H9 (cell line): Measurements from ENCODE around the gene CDH4. TPM values are rescaled to one million over a fixed set of nuclear protein-coding genes. Genes with fewer than 3 reads are reported as not detected.
A peak's percentile ranks its signal among the peaks of the same experiment; 100 is the strongest.

Experiments used
- DNase-seq: peaks from one replicate; pipeline ENCODE4 v3.0.0-alpha.2; 2017
- H2AFZ ChIP-seq: one replicate; pipeline ENCODE4 v1.6.1; 2013; ENCODE audit warnings: mild to moderate bottlenecking, low read length, control low read depth, moderate library complexity
- H2AK5ac ChIP-seq: 2 replicates; pipeline ENCODE4 v1.6.1; 2013; ENCODE audit warnings: low read length, control low read depth, mixed read lengths; ENCODE audit not compliant: insufficient read length
- H2BK120ac ChIP-seq: one replicate; pipeline ENCODE4 v1.6.1; 2013; ENCODE audit warnings: low read depth, mild to moderate bottlenecking, low read length, control low read depth, inconsistent platforms; ENCODE audit not compliant: poor library complexity, severe bottlenecking
- H2BK12ac ChIP-seq: 2 replicates; pipeline ENCODE4 v1.6.1; 2013; ENCODE audit warnings: low read length, control low read depth, mixed read lengths, low read depth; ENCODE audit not compliant: insufficient read length
- H2BK15ac ChIP-seq: 2 replicates; pipeline ENCODE4 v1.6.1; 2013; ENCODE audit warnings: low read depth, low read length, control low read depth
- H2BK20ac ChIP-seq: one replicate; pipeline ENCODE4 v1.6.1; 2013; ENCODE audit warnings: low read depth, mild to moderate bottlenecking, low read length, control low read depth, inconsistent platforms; ENCODE audit not compliant: poor library complexity, severe bottlenecking
- H2BK5ac ChIP-seq: 2 replicates; pipeline ENCODE4 v1.6.1; 2013; ENCODE audit warnings: low read length, control low read depth, mixed read lengths; ENCODE audit not compliant: insufficient read length
- H3K14ac ChIP-seq: 2 replicates; pipeline ENCODE4 v1.6.1; 2013; ENCODE audit warnings: low read length, control low read depth; ENCODE audit not compliant: insufficient read depth
- H3K18ac ChIP-seq: 2 replicates; pipeline ENCODE4 v1.6.1; 2013; ENCODE audit warnings: low read depth, mild to moderate bottlenecking, mixed read lengths, low read length, control low read depth; ENCODE audit not compliant: insufficient read length
- H3K23ac ChIP-seq: 2 replicates; pipeline ENCODE4 v1.6.1; 2013; ENCODE audit warnings: low read length, control low read depth, mixed read lengths, low read depth; ENCODE audit not compliant: insufficient read length
- H3K23me2 ChIP-seq: 2 replicates; pipeline ENCODE4 v1.6.1; 2013; ENCODE audit warnings: low read depth, mild to moderate bottlenecking, mixed read lengths, low read length, control low read depth; ENCODE audit not compliant: insufficient read length, poor library complexity, severe bottlenecking
- H3K27ac ChIP-seq: 2 replicates; pipeline ENCODE4 v1.5.1; 2013; ENCODE audit warnings: low read length, control low read depth, mixed read lengths, low read depth; ENCODE audit not compliant: insufficient read length
- H3K27me3 ChIP-seq: 2 replicates; pipeline ENCODE4 v1.6.1; 2013; ENCODE audit warnings: low read length, control low read depth, inconsistent platforms; ENCODE audit not compliant: insufficient read depth
- H3K4ac ChIP-seq: 2 replicates; pipeline ENCODE4 v1.6.1; 2013; ENCODE audit warnings: low read depth, mild to moderate bottlenecking, control low read depth, inconsistent platforms, low read length, moderate library complexity
- H3K4me1 ChIP-seq: 2 replicates; pipeline ENCODE4 v1.6.1; 2013; ENCODE audit warnings: low read length, control low read depth, inconsistent platforms; ENCODE audit not compliant: insufficient read depth
- H3K4me2 ChIP-seq: 2 replicates; pipeline ENCODE4 v1.6.1; 2013; ENCODE audit warnings: low read length, control low read depth, mixed read lengths; ENCODE audit not compliant: insufficient read length, insufficient read depth
- H3K56ac ChIP-seq: 2 replicates; pipeline ENCODE4 v1.6.1; 2013; ENCODE audit warnings: low read depth, mild to moderate bottlenecking, mixed read lengths, low read length, control low read depth; ENCODE audit not compliant: insufficient read length
- H3K79me1 ChIP-seq: 2 replicates; pipeline ENCODE4 v1.6.1; 2013; ENCODE audit warnings: low read depth, mild to moderate bottlenecking, moderate library complexity, low read length, control low read depth, inconsistent platforms; ENCODE audit not compliant: insufficient read depth, poor library complexity, severe bottlenecking
- H3K79me2 ChIP-seq: 2 replicates; pipeline ENCODE4 v1.6.1; 2013; ENCODE audit warnings: low read length, control low read depth, inconsistent platforms; ENCODE audit not compliant: insufficient read depth
- H3K9ac ChIP-seq: 2 replicates; pipeline ENCODE4 v1.6.1; 2013; ENCODE audit warnings: low read length, control low read depth, mixed read lengths; ENCODE audit not compliant: insufficient read length; ENCODE audit errors: extremely low read depth
- H3K9me3 ChIP-seq: one replicate; pipeline ENCODE4 v1.6.1; 2013; ENCODE audit warnings: low read depth, low read length, inconsistent platforms; ENCODE audit not compliant: control insufficient read depth
- H3T11ph ChIP-seq: one replicate; pipeline ENCODE4 v1.6.1; 2013; ENCODE audit warnings: mild to moderate bottlenecking, low read length, control low read depth, inconsistent platforms
- H4K20me1 ChIP-seq: one replicate; pipeline ENCODE4 v1.6.1; 2013; ENCODE audit not compliant: control insufficient read depth, insufficient read length, insufficient read depth
- H4K5ac ChIP-seq: 2 replicates; pipeline ENCODE4 v1.6.1; 2013; ENCODE audit warnings: low read depth, mild to moderate bottlenecking, mixed read lengths, low read length, control low read depth; ENCODE audit not compliant: insufficient read length
- H4K8ac ChIP-seq: replicated peaks from 2 replicates; pipeline ENCODE4 v1.6.1; 2013; ENCODE audit warnings: low read length, control low read depth, mixed read lengths, low read depth; ENCODE audit not compliant: insufficient read length
- H4K91ac ChIP-seq: 2 replicates; pipeline ENCODE4 v1.6.1; 2013; ENCODE audit warnings: low read depth, mild to moderate bottlenecking, moderate library complexity, mixed read lengths, low read length, control low read depth; ENCODE audit not compliant: insufficient read length
- H3K27ac Mint-ChIP-seq, 3 experiments: 2 replicates in 2 of 3; 3 replicates in 1 of 3; pipeline ENCODE4 v1.8.0; 2020 to 2021; ENCODE audit warnings: mixed read lengths in 3 of 3, mild to moderate bottlenecking in 1 of 3, moderate library complexity in 1 of 3
- H3K27me3 Mint-ChIP-seq: 2 replicates; pipeline ENCODE4 v1.8.0; 2021; ENCODE audit warnings: low read depth, mild to moderate bottlenecking, moderate library complexity, mixed read lengths
- H3K36me3 Mint-ChIP-seq, 3 experiments: 2 replicates in 2 of 3; 3 replicates in 1 of 3; pipeline ENCODE4 v1.8.0; 2020 to 2021; ENCODE audit warnings: low read depth in 3 of 3, mixed read lengths in 3 of 3; ENCODE audit not compliant: insufficient read depth in 1 of 3
- H3K4me1 Mint-ChIP-seq, 2 experiments: 2 replicates each; pipeline ENCODE4 v1.8.0; 2020; ENCODE audit warnings: mixed read lengths in 2 of 2
- H3K4me3 Mint-ChIP-seq, 2 experiments: 2 replicates in 1 of 2; 3 replicates in 1 of 2; pipeline ENCODE4 v1.8.0; 2020 to 2021; ENCODE audit warnings: mild to moderate bottlenecking in 2 of 2, mixed read lengths in 2 of 2, moderate library complexity in 1 of 2
- H3K9me3 Mint-ChIP-seq, 2 experiments: 2 replicates in 1 of 2; 3 replicates in 1 of 2; pipeline ENCODE4 v1.8.0; 2020; ENCODE audit warnings: mild to moderate bottlenecking in 2 of 2, mixed read lengths in 2 of 2, moderate library complexity in 1 of 2
- WGBS: extraction: QIAGEN DNeasy Blood & Tissue Kit; methylation state at CpG from one replicate; pipeline ENCODE4 v1.1.7; 2013; ENCODE audit warnings: missing lambda C conversion rate, low lambda C conversion rate, mixed read lengths; ENCODE audit not compliant: insufficient read length; ENCODE audit errors: extremely low coverage; 5-methylcytosine and 5-hydroxymethylcytosine counted together
- total RNA-seq: library from RNA; stranded (reverse); gene quantifications from 2 replicates; pipeline ENCODE4 v1.2.1, GENCODE V29; 2021
- TF ChIP-seq, protein P1 (sequence below): fragments of 200-600 bp; sonication (generic); conservative IDR thresholded peaks from 3 replicates; pipeline ENCODE4 v1.8.0; 2021; ENCODE audit warnings: antibody characterized with exemption, mild to moderate bottlenecking

The CDH4 gene
- total RNA-seq, 1 experiment from 2014 or later: 3.0 TPM

DNA sequence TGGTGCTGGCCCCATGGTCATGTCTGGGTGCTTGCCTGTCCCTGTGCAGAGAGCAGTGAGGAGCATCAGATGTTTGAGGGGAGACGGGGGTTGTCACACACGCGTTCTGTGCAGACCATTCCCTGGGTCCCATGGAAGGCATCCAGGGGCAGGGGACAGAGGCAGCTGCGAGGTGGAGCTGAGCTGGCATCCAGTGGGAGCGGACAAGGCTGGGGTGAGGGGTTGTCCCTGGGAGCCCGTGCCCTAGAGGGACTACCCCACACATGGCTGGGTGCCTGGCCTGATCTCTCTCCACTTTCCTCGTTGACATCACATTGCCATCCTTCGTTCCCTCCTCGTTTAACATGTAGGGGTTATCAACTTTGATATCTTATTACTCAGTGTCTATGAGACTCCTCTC, 331.3 kb downstream of the CDH4 start:
- H2BK20ac ChIP-seq: no peak overlapping the region
- peaks cover 8% of the 10 kb centered on the region in 2 experiments; a peak in 3 of 4 replicates for H3K4me1 Mint-ChIP-seq
- WGBS: no CpG with 5 or more reads among the region's 9 CpGs
- no peak overlapping the region for H3T11ph ChIP-seq
- TF ChIP-seq, protein P1, sequence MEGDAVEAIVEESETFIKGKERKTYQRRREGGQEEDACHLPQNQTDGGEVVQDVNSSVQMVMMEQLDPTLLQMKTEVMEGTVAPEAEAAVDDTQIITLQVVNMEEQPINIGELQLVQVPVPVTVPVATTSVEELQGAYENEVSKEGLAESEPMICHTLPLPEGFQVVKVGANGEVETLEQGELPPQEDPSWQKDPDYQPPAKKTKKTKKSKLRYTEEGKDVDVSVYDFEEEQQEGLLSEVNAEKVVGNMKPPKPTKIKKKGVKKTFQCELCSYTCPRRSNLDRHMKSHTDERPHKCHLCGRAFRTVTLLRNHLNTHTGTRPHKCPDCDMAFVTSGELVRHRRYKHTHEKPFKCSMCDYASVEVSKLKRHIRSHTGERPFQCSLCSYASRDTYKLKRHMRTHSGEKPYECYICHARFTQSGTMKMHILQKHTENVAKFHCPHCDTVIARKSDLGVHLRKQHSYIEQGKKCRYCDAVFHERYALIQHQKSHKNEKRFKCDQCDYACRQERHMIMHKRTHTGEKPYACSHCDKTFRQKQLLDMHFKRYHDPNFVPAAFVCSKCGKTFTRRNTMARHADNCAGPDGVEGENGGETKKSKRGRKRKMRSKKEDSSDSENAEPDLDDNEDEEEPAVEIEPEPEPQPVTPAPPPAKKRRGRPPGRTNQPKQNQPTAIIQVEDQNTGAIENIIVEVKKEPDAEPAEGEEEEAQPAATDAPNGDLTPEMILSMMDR: no peak
- no peak overlapping the region for H2BK12ac ChIP-seq
- H3K23ac ChIP-seq: no peak overlapping the region
- H3K23me2 ChIP-seq: no peaks in the 10 kb centered on the region
- H2AK5ac ChIP-seq: no peak overlapping the region
- H3K9ac ChIP-seq: no peak overlapping the region
- no peaks in the 10 kb centered on the region for H3K79me2 ChIP-seq
- H3K36me3 Mint-ChIP-seq: no peaks in the 10 kb centered on the region
- H2BK15ac ChIP-seq: no peak overlapping the region
- H4K8ac ChIP-seq: no peak overlapping the region
- H3K27me3 ChIP-seq: no peaks in the 10 kb centered on the region; the same call in 1 of the 2 replicates
- no peak overlapping the region for H2AFZ ChIP-seq
- peaks cover 32% of the 10 kb centered on the region for H3K27me3 Mint-ChIP-seq
- H3K9me3 Mint-ChIP-seq: no peaks in the 10 kb centered on the region
- no peak overlapping the region for H2BK5ac ChIP-seq
- H3K14ac ChIP-seq: no peak overlapping the region; the same call in 1 of the 2 replicates
- no peak overlapping the region for H4K91ac ChIP-seq
- no peaks in the 10 kb centered on the region for H3K9me3 ChIP-seq
- H3K56ac ChIP-seq: no peak overlapping the region
- H3K4me1 ChIP-seq: no peaks in the 10 kb centered on the region
- H4K5ac ChIP-seq: no peak overlapping the region
- no peak overlapping the region for H3K18ac ChIP-seq
- H2BK120ac ChIP-seq: no peak overlapping the region
- no peaks in the 10 kb centered on the region for H4K20me1 ChIP-seq
- no peak overlapping the region for H3K4me3 Mint-ChIP-seq
- no peak for DNase-seq
- H3K79me1 ChIP-seq: no peaks in the 10 kb centered on the region
- H3K4ac ChIP-seq: no peak overlapping the region
- H3K27ac Mint-ChIP-seq: peak overlapping the region in 1 of 3 experiments; percentile 88; a peak in 1 of 7 replicates
- no peak overlapping the region for H3K4me2 ChIP-seq
- no peak overlapping the region for H3K27ac ChIP-seq
